HCEC 1CT (cell line): ENCODE measurements around the gene TANC1.
"Not testable (repeated sequence)": the region's sequence is repeated elsewhere in the genome, so short reads cannot be mapped to it uniquely, and the experiment has no call there.

Experiments
- DNase-seq: peaks from one replicate; pipeline ENCODE4 v3.0.0-alpha.2; 2017

TANC1 gene

GRCh38 chr2:159032580-159032979 lies 64.1 kb downstream of the TANC1 start:
- DNase-seq: no peak

- DNase-seq: no peak
Measured at GRCh38 chr2:159034713-159035112, 66.3 kb downstream of the TANC1 start.

- peak; percentile 21 for DNase-seq
Measured at GRCh38 chr2:159035790-159036411, 67.5 kb downstream of the TANC1 start.

GRCh38 chr2:159036461-159036860 lies 68.0 kb downstream of the TANC1 start:
- DNase-seq: not testable (repeated sequence)

GRCh38 chr2:159041328-159041727 lies 72.9 kb downstream of the TANC1 start:
- DNase-seq: not testable (repeated sequence)

- no peak for DNase-seq
Measured at GRCh38 chr2:159042115-159042850, 73.8 kb downstream of the TANC1 start.

- no peak for DNase-seq
Measured at GRCh38 chr2:159043710-159044109, 75.3 kb downstream of the TANC1 start.

- DNase-seq: peak; percentile 18
Measured at GRCh38 chr2:159044804-159045286, 76.4 kb downstream of the TANC1 start.

- DNase-seq: no peak
Measured at GRCh38 chr2:159045545-159046454, 77.4 kb downstream of the TANC1 start.

- DNase-seq: peak; percentile 68
Measured at GRCh38 chr2:159046966-159047365, 78.5 kb downstream of the TANC1 start.

- no peak for DNase-seq
Measured at GRCh38 chr2:159050426-159050825, 82.0 kb downstream of the TANC1 start.

GRCh38 chr2:159051133-159051532 lies 82.7 kb downstream of the TANC1 start:
- no peak for DNase-seq

GRCh38 chr2:159051661-159052060 lies 83.2 kb downstream of the TANC1 start:
- DNase-seq: no peak

GRCh38 chr2:159052157-159052601 lies 83.7 kb downstream of the TANC1 start:
- no peak for DNase-seq

- DNase-seq: peak; percentile 18
Measured at GRCh38 chr2:159053161-159054031, 85.0 kb downstream of the TANC1 start.

GRCh38 chr2:159054032-159054334 lies 85.5 kb downstream of the TANC1 start:
- no peak for DNase-seq

- DNase-seq: no peak
Measured at GRCh38 chr2:159054985-159055384, 86.5 kb downstream of the TANC1 start.

GRCh38 chr2:159060518-159060917 lies 92.1 kb downstream of the TANC1 start:
- DNase-seq: no peak

- no peak for DNase-seq
Measured at GRCh38 chr2:159063677-159064076, 95.2 kb downstream of the TANC1 start.

GRCh38 chr2:159064446-159065301 lies 96.2 kb downstream of the TANC1 start:
- DNase-seq: no peak

GRCh38 chr2:159065313-159065712 lies 96.9 kb downstream of the TANC1 start:
- DNase-seq: no peak
